Endothelial cell of umbilical vein (primary cell): ENCODE measurements around the gene NXNL2. TPM values are rescaled to one million over a fixed set of nuclear protein-coding genes. Genes with fewer than 3 reads are reported as not detected.

ENCODE experiments used
- BruUV-seq: library from RNA; stranded (reverse); fragments of 400-500 nt; replicated peaks from 2 replicates; lab custom pipeline; 2021; lab: Mats Ljungman, UMichigan
- CTCF ChIA-PET: fragments of 300-600, 350-600 bp; sonication (Branson Sonifier 250); formaldehyde crosslinking; loops from one replicate; lab custom pipeline; 2021; ENCODE audit warnings: antibody characterized with exemption, inconsistent platforms; lab: Charles Lee
- POLR2A ChIA-PET: fragments of 300-600, 350-600 bp; sonication (Branson Sonifier 250); formaldehyde crosslinking; loops from one replicate; lab custom pipeline; 2021; ENCODE audit warnings: antibody characterized with exemption, inconsistent platforms; lab: Charles Lee
- DNase-seq: peaks from one replicate; pipeline ENCODE4 v3.0.0-alpha.2; 2011; ENCODE audit warnings: low read depth, low spot score
- FAIRE-seq: peaks from 2 replicates; lab custom pipeline; 2011; peaks lifted over from hg19 to GRCh38; lab: Jason Lieb, UNC
- H2AFZ ChIP-seq: 2 replicates; pipeline ENCODE4 v1.6.0; 2012; ENCODE audit warnings: low read depth, low read length, control low read depth, inconsistent platforms
- H3K27ac ChIP-seq: 2 replicates; pipeline ENCODE4 v1.5.1; 2011; ENCODE audit warnings: low read depth, mild to moderate bottlenecking, control low read depth, low read length, moderate library complexity; ENCODE audit not compliant: insufficient read depth
- H3K27me3 ChIP-seq, 2 experiments: 2 replicates each; pipeline versions ENCODE4 v1.6.0 to v1.6.1; 2011; ENCODE audit warnings: low read length in 2 of 2, mixed read lengths in 1 of 2; ENCODE audit not compliant: control insufficient read depth in 2 of 2, insufficient read depth in 2 of 2
- H3K36me3 ChIP-seq, 2 experiments: 2 replicates in 1 of 2; 3 replicates in 1 of 2; pipeline ENCODE4 v1.5.1; 2011; ENCODE audit warnings: low read length in 2 of 2, mild to moderate bottlenecking in 1 of 2, moderate library complexity in 1 of 2; ENCODE audit not compliant: control insufficient read depth in 2 of 2, insufficient read depth in 2 of 2; ENCODE audit errors: extremely low read depth in 1 of 2
- H3K4me1 ChIP-seq: 3 replicates; pipeline ENCODE4 v1.5.1; 2011; ENCODE audit warnings: mild to moderate bottlenecking, low read length; ENCODE audit not compliant: control insufficient read depth, insufficient read depth; ENCODE audit errors: extremely low read depth
- H3K4me2 ChIP-seq: 2 replicates; pipeline ENCODE4 v1.6.1; 2011; ENCODE audit warnings: low read length, control low read depth, mixed read lengths; ENCODE audit not compliant: insufficient read depth
- H3K4me3 ChIP-seq, 3 experiments: fragments of 200-600 bp in 1 of 3; sonication (generic), shearing (Covaris generic) in 1 of 3; replicated peaks in 1 of 3; 2 replicates each; pipeline ENCODE4 v1.5.1; 2011 to 2016; ENCODE audit warnings: control low read depth in 3 of 3, low read length in 3 of 3, mild to moderate bottlenecking in 2 of 3, inconsistent platforms in 1 of 3, low read depth in 1 of 3, moderate library complexity in 1 of 3; ENCODE audit not compliant: insufficient read depth in 1 of 3
- H3K79me2 ChIP-seq: 2 replicates; pipeline ENCODE4 v1.6.0; 2012; ENCODE audit warnings: low read length, inconsistent platforms; ENCODE audit not compliant: control insufficient read depth, insufficient read depth
- H3K9ac ChIP-seq: replicated peaks from 2 replicates; pipeline ENCODE3; 2011; ENCODE audit warnings: low read length, control low read depth; ENCODE audit not compliant: insufficient read depth; ENCODE audit errors: extremely low read depth
- H3K9me1 ChIP-seq: replicated peaks from 3 replicates; pipeline ENCODE4 v1.6.0; 2011; ENCODE audit warnings: mild to moderate bottlenecking, low read length; ENCODE audit not compliant: control insufficient read depth, insufficient read depth; ENCODE audit errors: extremely low read depth
- H3K9me3 ChIP-seq: replicated peaks from 2 replicates; pipeline ENCODE4 v1.5.1; 2012; ENCODE audit warnings: low read length, inconsistent platforms; ENCODE audit not compliant: control insufficient read depth, insufficient read depth
- H4K20me1 ChIP-seq: replicated peaks from 2 replicates; pipeline ENCODE3; 2011; ENCODE audit warnings: mild to moderate bottlenecking, low read length; ENCODE audit not compliant: control insufficient read depth, insufficient read depth; ENCODE audit errors: extremely low read depth
- CTCF ChIP-seq, 2 donors: IDR thresholded peaks; 1 replicate in 1 of 2; 2 replicates in 1 of 2; pipeline ENCODE4 v1.5.1; 2011; ENCODE audit warnings: low read length in 2 of 2, mild to moderate bottlenecking in 2 of 2, moderate library complexity in 2 of 2, control low read depth in 1 of 2, inconsistent platforms in 1 of 2, low read depth in 1 of 2; ENCODE audit not compliant: insufficient read depth in 1 of 2; ENCODE audit errors: extremely low read depth in 1 of 2
- EZH2 ChIP-seq: IDR thresholded peaks from 2 replicates; pipeline ENCODE4 v1.6.1; 2012; ENCODE audit warnings: borderline replicate concordance, low read depth, mild to moderate bottlenecking, moderate library complexity, low read length, inconsistent platforms; ENCODE audit not compliant: severe bottlenecking
- FOS ChIP-seq: IDR thresholded peaks from 2 replicates; pipeline ENCODE4 v1.6.1; 2011; ENCODE audit warnings: mild to moderate bottlenecking, low read length, moderate library complexity, borderline replicate concordance; ENCODE audit not compliant: insufficient read depth
- GATA2 ChIP-seq: IDR thresholded peaks from 2 replicates; pipeline ENCODE4 v1.7.0; 2011; ENCODE audit warnings: low read depth, mild to moderate bottlenecking, moderate library complexity, mixed read lengths, low read length; ENCODE audit not compliant: insufficient read length, insufficient read depth
- JUN ChIP-seq: IDR thresholded peaks from 2 replicates; pipeline ENCODE4 v1.6.1; 2011; ENCODE audit warnings: borderline replicate concordance, low read depth; ENCODE audit not compliant: insufficient read length, insufficient read depth
- MYC ChIP-seq: IDR thresholded peaks from one replicate; pipeline ENCODE4 v1.6.1; 2011; ENCODE audit warnings: mild to moderate bottlenecking, low read depth, low read length
- POLR2A ChIP-seq: IDR thresholded peaks from 2 replicates; pipeline ENCODE4 v1.6.1; 2012; ENCODE audit warnings: low read depth, mild to moderate bottlenecking, control low read depth, low read length
- POLR2AphosphoS5 ChIP-seq: IDR thresholded peaks from 2 replicates; pipeline ENCODE4 v1.6.1; 2012; ENCODE audit warnings: low read depth, mild to moderate bottlenecking, control low read depth, low read length, moderate library complexity; ENCODE audit not compliant: insufficient read depth
- dilution Hi-C: fragments of 300-500 bp; cut with MboI; formaldehyde crosslinking; loops from one replicate; pipeline ENCODE4 v1.15.0; 2019; ENCODE audit warnings: low sequenced_read_pairs; ENCODE audit not compliant: extremely low pct_ligation_motif_present
- intact Hi-C: fragments of 100-400 bp; cut with micrococcal nuclease; formaldehyde crosslinking; loops from one replicate; pipeline ENCODE4 v1.10.0; 2022
- polyA plus RNA-seq, 4 experiments: library from polyadenylated mRNA; depleted of rRNA in 3 of 4; stranded (reverse) in 3 of 4; unstranded in 1 of 4; fragments of >200 nt; gene quantifications; 2 replicates each; pipeline versions ENCODE4 v1.2.1 to v1.2.3, GENCODE V29; 2011 to 2012; ENCODE audit warnings: missing spikeins in 1 of 4
- total RNA-seq: library from RNA; stranded (reverse); gene quantifications from 2 replicates; pipeline ENCODE4 v1.2.3, GENCODE V29; 2021
- TF ChIP-seq, protein P1 (sequence below): IDR thresholded peaks from 2 replicates; pipeline ENCODE4 v1.6.1; 2011; ENCODE audit not compliant: insufficient read depth, insufficient read length

NXNL2 gene
- total and polyA plus RNA-seq, 2 donors (not counting 3 experiments of a cell fraction or from before 2014, with no cell fraction given), result 0.14 TPM; not detected in 1

- H3K9me1 ChIP-seq, result no peaks in the 10 kb centered on the region
- POLR2A ChIA-PET, result no interaction called here
- FAIRE-seq, result no peak
- no peaks in the 10 kb centered on the region for H3K79me2 ChIP-seq
- H3K27ac ChIP-seq, result no peak overlapping the region
- H3K9ac ChIP-seq, result no peak overlapping the region
- peaks cover 13% of the 10 kb centered on the region for H3K4me1 ChIP-seq
- CTCF ChIA-PET, result interaction anchor here (2.3 kb wide), 1 partner anchor 415 kb away, joined by 15 read pairs; no protein-coding TSS in a partner anchor
- intact Hi-C loops, result no loop called here
- H3K36me3 ChIP-seq, result no peaks in the 10 kb centered on the region
- no TSS peak for BruUV-seq
- no peak for DNase-seq
- no peaks in the 10 kb centered on the region for H4K20me1 ChIP-seq
- H2AFZ ChIP-seq, result no peak overlapping the region
- TF ChIP-seq POLR2AphosphoS5 (no peak), GATA2 (no peak), EZH2 (no peak), JUN (no peak), FOS (no peak), MYC (no peak), CTCF (IDR thresholded peaks at IDR 0.05; ENCODE audit: extremely low read depth in 1 of 2, insufficient read depth in 1 of 2, low read depth in 1 of 2, low read length in 2 of 2) (no peak), POLR2A (no peak)
- TF ChIP-seq, protein P1, sequence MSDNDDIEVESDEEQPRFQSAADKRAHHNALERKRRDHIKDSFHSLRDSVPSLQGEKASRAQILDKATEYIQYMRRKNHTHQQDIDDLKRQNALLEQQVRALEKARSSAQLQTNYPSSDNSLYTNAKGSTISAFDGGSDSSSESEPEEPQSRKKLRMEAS, result no peak
- H3K4me2 ChIP-seq, result no peak overlapping the region
- no peaks in the 10 kb centered on the region for H3K27me3 ChIP-seq
- H3K9me3 ChIP-seq, result no peaks in the 10 kb centered on the region
- H3K4me3 ChIP-seq, result no peak overlapping the region
- dilution Hi-C loops, result no loop called here
These were observed 50.4 kb downstream of the NXNL2 start for GRCh38 chr9:88585426-88585825.
